GM10266 (cell line): ENCODE results near the gene RTCA.
"Not testable (repeated sequence)": the region's sequence is repeated elsewhere in the genome, so short reads cannot be mapped to it uniquely, and the experiment has no call there.

Source experiments
- DNase-seq: peaks from one replicate; pipeline ENCODE4 v3.0.0; 2012; ENCODE audit errors: extremely low spot score
- TF ChIP-seq, protein P1 (sequence below): IDR thresholded peaks from 2 replicates; pipeline ENCODE4 v1.5.1; 2012; ENCODE audit warnings: mild to moderate bottlenecking, low read depth; ENCODE audit not compliant: control insufficient read depth, insufficient read depth; ENCODE audit errors: missing control alignments

Gene RTCA

GRCh38 chr1:100261686-100262085 lies 4.3 kb upstream of the RTCA start:
- TF ChIP-seq, protein P1, sequence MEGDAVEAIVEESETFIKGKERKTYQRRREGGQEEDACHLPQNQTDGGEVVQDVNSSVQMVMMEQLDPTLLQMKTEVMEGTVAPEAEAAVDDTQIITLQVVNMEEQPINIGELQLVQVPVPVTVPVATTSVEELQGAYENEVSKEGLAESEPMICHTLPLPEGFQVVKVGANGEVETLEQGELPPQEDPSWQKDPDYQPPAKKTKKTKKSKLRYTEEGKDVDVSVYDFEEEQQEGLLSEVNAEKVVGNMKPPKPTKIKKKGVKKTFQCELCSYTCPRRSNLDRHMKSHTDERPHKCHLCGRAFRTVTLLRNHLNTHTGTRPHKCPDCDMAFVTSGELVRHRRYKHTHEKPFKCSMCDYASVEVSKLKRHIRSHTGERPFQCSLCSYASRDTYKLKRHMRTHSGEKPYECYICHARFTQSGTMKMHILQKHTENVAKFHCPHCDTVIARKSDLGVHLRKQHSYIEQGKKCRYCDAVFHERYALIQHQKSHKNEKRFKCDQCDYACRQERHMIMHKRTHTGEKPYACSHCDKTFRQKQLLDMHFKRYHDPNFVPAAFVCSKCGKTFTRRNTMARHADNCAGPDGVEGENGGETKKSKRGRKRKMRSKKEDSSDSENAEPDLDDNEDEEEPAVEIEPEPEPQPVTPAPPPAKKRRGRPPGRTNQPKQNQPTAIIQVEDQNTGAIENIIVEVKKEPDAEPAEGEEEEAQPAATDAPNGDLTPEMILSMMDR: no peak
- no peak for DNase-seq

DNA sequence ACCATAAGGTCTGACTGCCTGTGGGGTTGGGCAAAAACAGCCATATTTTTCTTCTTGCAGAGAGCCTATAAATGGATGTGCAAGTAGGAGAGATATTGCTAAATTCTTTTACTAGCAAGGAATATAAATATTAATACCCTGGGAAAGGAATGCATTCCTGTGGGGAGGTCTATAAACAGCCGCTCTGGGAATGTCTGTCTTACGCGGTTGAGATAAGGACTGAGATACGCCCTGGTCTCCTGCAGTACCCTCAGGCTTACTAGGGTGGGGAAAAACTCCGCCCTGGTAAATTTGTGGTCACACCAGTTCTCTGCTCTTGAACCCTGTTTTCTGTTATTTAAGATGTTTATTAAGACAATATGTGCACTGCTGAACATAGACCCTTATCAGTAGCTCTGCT lies 1.9 kb upstream of the RTCA start:
- not testable (repeated sequence) for DNase-seq

- TF ChIP-seq, protein P1: no peak
- peak; percentile 4 for DNase-seq
Observed at GRCh38 chr1:100265562-100265930, 470 bp upstream of the RTCA start.

GRCh38 chr1:100266741-100267140 lies 725 bp downstream of the RTCA start:
- DNase-seq: no peak
- TF ChIP-seq, protein P1: no peak

DNA sequence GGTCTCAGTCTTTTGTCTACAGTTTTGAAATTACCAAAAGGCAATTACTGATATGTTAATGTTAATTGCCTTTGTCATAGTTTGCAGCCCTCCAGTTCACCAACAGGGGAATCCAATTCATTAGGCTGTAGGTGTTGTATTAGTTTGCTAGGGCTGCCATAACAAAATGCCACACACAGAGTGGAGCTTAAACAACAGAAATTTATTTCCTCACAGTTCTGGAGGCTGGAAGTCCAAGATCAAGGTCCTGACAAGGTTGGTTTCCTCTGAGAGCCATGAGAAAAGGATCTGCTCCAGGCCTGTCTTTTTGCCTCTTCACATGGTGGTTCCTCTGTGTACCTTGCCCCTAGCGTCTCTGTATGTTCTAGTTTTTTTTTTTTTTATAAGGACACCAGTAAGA lies 1.3 kb downstream of the RTCA start:
- TF ChIP-seq, protein P1: no peak
- no peak for DNase-seq

GRCh38 chr1:100268202-100268601 lies 2.2 kb downstream of the RTCA start:
- TF ChIP-seq, protein P1: no peak
- DNase-seq: no peak

DNA sequence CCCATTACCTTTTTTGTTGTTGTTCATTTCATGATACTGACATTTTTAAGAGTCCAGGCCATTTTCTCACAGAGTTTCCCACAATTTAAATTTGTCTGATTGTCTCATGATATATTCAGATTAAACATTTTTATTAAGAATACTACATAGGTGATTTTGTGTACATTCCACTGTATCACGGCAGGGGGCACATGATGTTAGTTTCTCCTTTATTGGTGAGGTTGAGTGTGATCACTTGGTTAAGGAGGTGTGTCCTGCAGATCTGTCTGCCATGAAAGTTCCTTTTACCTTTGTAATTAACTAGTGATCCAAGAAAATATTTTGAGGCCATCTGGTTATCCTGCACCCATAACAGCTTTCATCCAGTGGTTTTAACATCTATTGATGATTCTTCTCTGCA lies 11.8 kb downstream of the RTCA start:
- DNase-seq: no peak
- TF ChIP-seq, protein P1: no peak

GRCh38 chr1:100279358-100279923 lies 13.4 kb downstream of the RTCA start:
- TF ChIP-seq, protein P1: no peak

More at GRCh38 chr1:100279358-100279923, 13.4 kb downstream of the RTCA start:
- DNase-seq: no peak
